A549 (cell line): ENCODE measurements around the gene LMO1.

ENCODE experiments used
- EP300 ChIP-seq, 2 experiments: fragments of >200 bp; sonication (Bioruptor Twin); formaldehyde crosslinking; IDR thresholded peaks; 2 replicates in 1 of 2; 3 replicates in 1 of 2; pipeline ENCODE4 v1.6.1; 2016 to 2017
- NPAS2 ChIP-seq: fragments of 250-450 bp; sonication (Bioruptor Pico); IDR thresholded peaks from 2 replicates; pipeline ENCODE4 v1.8.0; 2022; ENCODE audit warnings: mild to moderate bottlenecking, moderate library complexity, borderline replicate concordance
- POLR2A ChIP-seq: IDR thresholded peaks from 2 replicates; pipeline ENCODE4 v1.6.1; 2012; ENCODE audit warnings: mild to moderate bottlenecking, low read length
- RCOR1 ChIP-seq: fragments of 150-350 bp; IDR thresholded peaks from 2 replicates; pipeline ENCODE4 v1.6.1; 2014; ENCODE audit warnings: antibody characterized with exemption, low read length, low read depth
- RFX5 ChIP-seq: fragments of 450-650 bp; IDR thresholded peaks from 2 replicates; pipeline ENCODE4 v1.7.1; 2014; ENCODE audit warnings: antibody characterized with exemption, mild to moderate bottlenecking, moderate library complexity
- TF ChIP-seq, protein P1 (sequence below): fragments of >200 bp; sonication (Bioruptor Twin); formaldehyde crosslinking; IDR thresholded peaks from 3 replicates; pipeline ENCODE4 v1.5.1; 2016
- TF ChIP-seq, protein P2 (sequence below): fragments of 250-450 bp; sonication (Bioruptor Pico); IDR thresholded peaks from 2 replicates; pipeline ENCODE4 v1.5.0; 2020; ENCODE audit warnings: low read depth, mild to moderate bottlenecking, moderate library complexity
- TF ChIP-seq, protein P3 (sequence below): fragments of 200-600 bp; sonication (generic); IDR thresholded peaks from 2 replicates; pipeline ENCODE4 v1.6.1; 2016; ENCODE audit warnings: antibody characterized with exemption, mild to moderate bottlenecking, moderate library complexity
- TF ChIP-seq, protein P4 (sequence below): IDR thresholded peaks from 2 replicates; pipeline ENCODE4 v1.6.1; 2012
- TF ChIP-seq, protein P5 (sequence below): IDR thresholded peaks from 2 replicates; pipeline ENCODE4 v1.6.1; 2012; ENCODE audit warnings: low read depth, borderline replicate concordance

DNA sequence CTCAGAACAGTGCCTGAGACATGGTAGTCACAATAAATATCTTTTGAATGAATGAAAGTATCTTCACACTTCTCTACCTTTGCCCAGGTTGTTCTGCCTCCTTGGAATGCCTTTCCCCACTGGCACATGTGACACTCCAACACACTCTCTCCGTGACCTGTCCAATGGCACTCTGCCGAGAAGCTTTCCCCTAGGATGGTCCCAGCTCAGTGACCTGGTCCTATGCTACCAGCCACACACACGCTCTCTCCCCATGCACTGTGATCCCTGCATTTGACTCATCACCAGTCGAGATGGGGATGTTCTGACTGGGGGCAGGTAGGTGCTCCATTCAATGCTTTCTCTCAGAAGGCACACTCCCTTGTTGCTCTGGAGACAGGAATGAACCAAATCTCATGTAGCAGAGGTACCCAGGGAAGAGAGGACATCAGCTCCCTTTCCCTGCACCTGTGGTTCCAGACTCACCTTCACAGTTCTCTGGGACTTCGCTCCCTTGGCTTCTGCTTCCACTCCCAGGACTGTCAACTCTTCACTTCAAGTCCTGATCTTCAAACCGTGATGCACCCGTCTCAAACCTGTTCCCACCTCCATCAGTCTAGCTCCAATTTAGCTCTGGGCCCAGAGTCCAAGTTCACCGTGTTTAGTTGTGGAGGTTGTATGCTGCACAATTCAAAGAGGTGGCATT lies 30.7 kb upstream of the LMO1 start:
- TF ChIP-seq, protein P1, sequence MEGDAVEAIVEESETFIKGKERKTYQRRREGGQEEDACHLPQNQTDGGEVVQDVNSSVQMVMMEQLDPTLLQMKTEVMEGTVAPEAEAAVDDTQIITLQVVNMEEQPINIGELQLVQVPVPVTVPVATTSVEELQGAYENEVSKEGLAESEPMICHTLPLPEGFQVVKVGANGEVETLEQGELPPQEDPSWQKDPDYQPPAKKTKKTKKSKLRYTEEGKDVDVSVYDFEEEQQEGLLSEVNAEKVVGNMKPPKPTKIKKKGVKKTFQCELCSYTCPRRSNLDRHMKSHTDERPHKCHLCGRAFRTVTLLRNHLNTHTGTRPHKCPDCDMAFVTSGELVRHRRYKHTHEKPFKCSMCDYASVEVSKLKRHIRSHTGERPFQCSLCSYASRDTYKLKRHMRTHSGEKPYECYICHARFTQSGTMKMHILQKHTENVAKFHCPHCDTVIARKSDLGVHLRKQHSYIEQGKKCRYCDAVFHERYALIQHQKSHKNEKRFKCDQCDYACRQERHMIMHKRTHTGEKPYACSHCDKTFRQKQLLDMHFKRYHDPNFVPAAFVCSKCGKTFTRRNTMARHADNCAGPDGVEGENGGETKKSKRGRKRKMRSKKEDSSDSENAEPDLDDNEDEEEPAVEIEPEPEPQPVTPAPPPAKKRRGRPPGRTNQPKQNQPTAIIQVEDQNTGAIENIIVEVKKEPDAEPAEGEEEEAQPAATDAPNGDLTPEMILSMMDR, result no peak
- TF ChIP-seq RCOR1 (no peak), EP300 (IDR thresholded peaks at IDR 0.05) (no peak), POLR2A (no peak), RFX5 (no peak), NPAS2 (CRISPR knock-in tag) (no peak)
- TF ChIP-seq, protein P2, sequence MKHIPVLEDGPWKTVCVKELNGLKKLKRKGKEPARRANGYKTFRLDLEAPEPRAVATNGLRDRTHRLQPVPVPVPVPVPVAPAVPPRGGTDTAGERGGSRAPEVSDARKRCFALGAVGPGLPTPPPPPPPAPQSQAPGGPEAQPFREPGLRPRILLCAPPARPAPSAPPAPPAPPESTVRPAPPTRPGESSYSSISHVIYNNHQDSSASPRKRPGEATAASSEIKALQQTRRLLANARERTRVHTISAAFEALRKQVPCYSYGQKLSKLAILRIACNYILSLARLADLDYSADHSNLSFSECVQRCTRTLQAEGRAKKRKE (CRISPR knock-in tag), result no peak
- TF ChIP-seq, protein P3, sequence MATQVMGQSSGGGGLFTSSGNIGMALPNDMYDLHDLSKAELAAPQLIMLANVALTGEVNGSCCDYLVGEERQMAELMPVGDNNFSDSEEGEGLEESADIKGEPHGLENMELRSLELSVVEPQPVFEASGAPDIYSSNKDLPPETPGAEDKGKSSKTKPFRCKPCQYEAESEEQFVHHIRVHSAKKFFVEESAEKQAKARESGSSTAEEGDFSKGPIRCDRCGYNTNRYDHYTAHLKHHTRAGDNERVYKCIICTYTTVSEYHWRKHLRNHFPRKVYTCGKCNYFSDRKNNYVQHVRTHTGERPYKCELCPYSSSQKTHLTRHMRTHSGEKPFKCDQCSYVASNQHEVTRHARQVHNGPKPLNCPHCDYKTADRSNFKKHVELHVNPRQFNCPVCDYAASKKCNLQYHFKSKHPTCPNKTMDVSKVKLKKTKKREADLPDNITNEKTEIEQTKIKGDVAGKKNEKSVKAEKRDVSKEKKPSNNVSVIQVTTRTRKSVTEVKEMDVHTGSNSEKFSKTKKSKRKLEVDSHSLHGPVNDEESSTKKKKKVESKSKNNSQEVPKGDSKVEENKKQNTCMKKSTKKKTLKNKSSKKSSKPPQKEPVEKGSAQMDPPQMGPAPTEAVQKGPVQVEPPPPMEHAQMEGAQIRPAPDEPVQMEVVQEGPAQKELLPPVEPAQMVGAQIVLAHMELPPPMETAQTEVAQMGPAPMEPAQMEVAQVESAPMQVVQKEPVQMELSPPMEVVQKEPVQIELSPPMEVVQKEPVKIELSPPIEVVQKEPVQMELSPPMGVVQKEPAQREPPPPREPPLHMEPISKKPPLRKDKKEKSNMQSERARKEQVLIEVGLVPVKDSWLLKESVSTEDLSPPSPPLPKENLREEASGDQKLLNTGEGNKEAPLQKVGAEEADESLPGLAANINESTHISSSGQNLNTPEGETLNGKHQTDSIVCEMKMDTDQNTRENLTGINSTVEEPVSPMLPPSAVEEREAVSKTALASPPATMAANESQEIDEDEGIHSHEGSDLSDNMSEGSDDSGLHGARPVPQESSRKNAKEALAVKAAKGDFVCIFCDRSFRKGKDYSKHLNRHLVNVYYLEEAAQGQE, result no peak
- TF ChIP-seq, protein P4, sequence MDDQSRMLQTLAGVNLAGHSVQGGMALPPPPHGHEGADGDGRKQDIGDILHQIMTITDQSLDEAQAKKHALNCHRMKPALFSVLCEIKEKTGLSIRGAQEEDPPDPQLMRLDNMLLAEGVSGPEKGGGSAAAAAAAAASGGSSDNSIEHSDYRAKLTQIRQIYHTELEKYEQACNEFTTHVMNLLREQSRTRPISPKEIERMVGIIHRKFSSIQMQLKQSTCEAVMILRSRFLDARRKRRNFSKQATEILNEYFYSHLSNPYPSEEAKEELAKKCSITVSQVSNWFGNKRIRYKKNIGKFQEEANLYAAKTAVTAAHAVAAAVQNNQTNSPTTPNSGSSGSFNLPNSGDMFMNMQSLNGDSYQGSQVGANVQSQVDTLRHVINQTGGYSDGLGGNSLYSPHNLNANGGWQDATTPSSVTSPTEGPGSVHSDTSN, result no peak
- TF ChIP-seq, protein P5, sequence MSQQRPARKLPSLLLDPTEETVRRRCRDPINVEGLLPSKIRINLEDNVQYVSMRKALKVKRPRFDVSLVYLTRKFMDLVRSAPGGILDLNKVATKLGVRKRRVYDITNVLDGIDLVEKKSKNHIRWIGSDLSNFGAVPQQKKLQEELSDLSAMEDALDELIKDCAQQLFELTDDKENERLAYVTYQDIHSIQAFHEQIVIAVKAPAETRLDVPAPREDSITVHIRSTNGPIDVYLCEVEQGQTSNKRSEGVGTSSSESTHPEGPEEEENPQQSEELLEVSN, result no peak
